ENCODE measurements around the gene RIPOR2. TPM values are rescaled to one million over a fixed set of nuclear protein-coding genes. Genes with fewer than 3 reads are reported as not detected.

Gene RIPOR2
- total RNA-seq, 1 experiment from 2014 or later: 5.0 TPM

GRCh38 chr6:24822696-24823095 lies 113.1 kb downstream of the RIPOR2 start:
- WGBS (ENCODE audit: extremely low coverage, insufficient read length, low lambda C conversion rate): no CpG with 5 or more reads among the region's 6 CpGs
- Histone ChIP-seq H3K27ac (ENCODE audit: insufficient read length, low read depth, low read length) (no peak overlapping the region), H4K91ac (ENCODE audit: insufficient read length, low read depth, low read length) (no peak overlapping the region), H2BK12ac (ENCODE audit: insufficient read length, low read depth, low read length) (no peak overlapping the region), H3K56ac (ENCODE audit: insufficient read length, low read depth, low read length) (no peak overlapping the region), H2BK20ac (ENCODE audit: low read depth, low read length, poor library complexity, severe bottlenecking) (no peak overlapping the region), H2BK120ac (ENCODE audit: low read depth, low read length, poor library complexity, severe bottlenecking) (no peak overlapping the region), H3K4me2 (ENCODE audit: insufficient read depth, insufficient read length, low read length) (no peak overlapping the region), H3K14ac (ENCODE audit: insufficient read depth, low read length) (no peak overlapping the region), H3K9ac (ENCODE audit: extremely low read depth, insufficient read length, low read length) (no peak overlapping the region), H3K23ac (ENCODE audit: insufficient read length, low read depth, low read length) (no peak overlapping the region), H3K18ac (ENCODE audit: insufficient read length, low read depth, low read length) (no peak overlapping the region), H3T11ph (ENCODE audit: low read length) (no peak overlapping the region), H2BK15ac (ENCODE audit: low read depth, low read length) (no peak overlapping the region), H3K4me1 (ENCODE audit: insufficient read depth, low read length) (no peaks in the 10 kb centered on the region), H2AFZ (ENCODE audit: low read length) (no peak overlapping the region), H3K27me3 (ENCODE audit: insufficient read depth, low read length) (no peaks in the 10 kb centered on the region), H2AK5ac (ENCODE audit: insufficient read length, low read length) (no peak overlapping the region), H3K79me1 (ENCODE audit: insufficient read depth, low read depth, low read length, poor library complexity, severe bottlenecking) (no peaks in the 10 kb centered on the region), H3K23me2 (ENCODE audit: insufficient read length, low read depth, low read length, poor library complexity, severe bottlenecking) (no peaks in the 10 kb centered on the region), H4K5ac (ENCODE audit: insufficient read length, low read depth, low read length) (no peak overlapping the region), H2BK5ac (ENCODE audit: insufficient read length, low read length) (no peak overlapping the region), H3K79me2 (ENCODE audit: insufficient read depth, low read length) (no peaks in the 10 kb centered on the region), H3K9me3 (ENCODE audit: control insufficient read depth, low read depth, low read length) (no peaks in the 10 kb centered on the region), H4K20me1 (ENCODE audit: control insufficient read depth, insufficient read depth, insufficient read length) (no peaks in the 10 kb centered on the region), H3K4ac (ENCODE audit: low read depth, low read length) (no peak overlapping the region), H4K8ac (replicated peaks; ENCODE audit: insufficient read length, low read depth, low read length) (no peak overlapping the region)
- no peaks in the 10 kb centered on the region for H3K9me3 Mint-ChIP-seq
- TF ChIP-seq CTCF (conservative IDR thresholded peaks at IDR 0.05): no peak
- no peak overlapping the region for H3K27ac Mint-ChIP-seq
- peaks cover 0 to 7% (median 4%) of the 10 kb centered on the region in 3 experiments; a peak in 2 of 7 replicates for H3K36me3 Mint-ChIP-seq (ENCODE audit: insufficient read depth in 1 of 3, low read depth in 3 of 3)
- H3K27me3 Mint-ChIP-seq (ENCODE audit: low read depth): no peaks in the 10 kb centered on the region
- no peak for DNase-seq
- peaks cover 10 to 16% of the 10 kb centered on the region in 2 experiments; a peak in 2 of 4 replicates for H3K4me1 Mint-ChIP-seq
- no peak overlapping the region for H3K4me3 Mint-ChIP-seq

Data from H9 (cell line).